K562 (cell line): ENCODE results near the gene CFAP298. TPM values are rescaled to one million over a fixed set of nuclear protein-coding genes. Genes with fewer than 3 reads are reported as not detected.

ENCODE experiments used
- ATAC-seq: fragments of 200-7000 bp; cut with Tn5 transposase; 3 replicates; pipeline ENCODE4 v1.9.1; 2020; ENCODE audit warnings: moderate library complexity
- BruUV-seq: library from RNA; stranded (reverse); fragments of 400-500 nt; replicated peaks from 2 replicates; lab custom pipeline; 2021; lab: Mats Ljungman, UMichigan
- CTCF ChIA-PET: fragments of 300-600 bp; formaldehyde crosslinking; extraction: SDS; loops from one replicate; lab custom pipeline; 2021; ENCODE audit warnings: low intra/inter-chr PET ratio; lab: Yijun Ruan, JAX
- POLR2A ChIA-PET: fragments of 300-600, 350-650 bp; sonication (Branson Sonifier 250); formaldehyde crosslinking; extraction: SDS; loops from one replicate; lab custom pipeline; 2021; ENCODE audit warnings: antibody characterized with exemption, inconsistent platforms; lab: Yijun Ruan, JAX
- DNase-seq, 4 experiments: peaks; one replicate each; pipeline versions ENCODE4 v3.0.0 to v3.0.0-alpha.2; 2011 to 2018; ENCODE audit warnings: low spot score in 3 of 4, mixed read lengths in 3 of 4; ENCODE audit errors: extremely low read depth in 1 of 4
- FAIRE-seq: peaks from 2 replicates; lab custom pipeline; 2011; peaks lifted over from hg19 to GRCh38; lab: Jason Lieb, UNC
- H2AFZ ChIP-seq: 2 replicates; pipeline ENCODE4 v1.6.0; 2011; ENCODE audit warnings: low read depth, low read length, control low read depth, inconsistent platforms
- H3K27ac ChIP-seq: fragments of 200-600 bp; 3 replicates; pipeline ENCODE4 v1.8.0; 2011; ENCODE audit warnings: low read depth, mild to moderate bottlenecking, control low read depth, inconsistent platforms, low read length, moderate library complexity, mixed read lengths; ENCODE audit errors: extremely low read depth
- H3K27me3 ChIP-seq, 2 experiments: fragments of 300-600 bp in 1 of 2; 2 replicates in 1 of 2; 3 replicates in 1 of 2; pipeline versions ENCODE4 v1.6.0 to v1.8.0; 2011; ENCODE audit warnings: inconsistent platforms in 2 of 2, low read length in 2 of 2, mild to moderate bottlenecking in 1 of 2, mixed read lengths in 1 of 2, moderate library complexity in 1 of 2; ENCODE audit not compliant: control insufficient read depth in 2 of 2, insufficient read depth in 2 of 2
- H3K36me3 ChIP-seq: fragments of 300-600 bp; 3 replicates; pipeline ENCODE4 v1.8.0; 2011; ENCODE audit warnings: mild to moderate bottlenecking, low read length, inconsistent platforms; ENCODE audit not compliant: control insufficient read depth, insufficient read depth
- H3K4me1 ChIP-seq, 2 experiments: fragments of 200-600 bp in 1 of 2; replicated peaks in 1 of 2; 2 replicates in 1 of 2; 3 replicates in 1 of 2; pipeline versions ENCODE4 v1.5.1 to v1.8.0; 2011; ENCODE audit warnings: inconsistent platforms in 2 of 2, low read length in 2 of 2, mild to moderate bottlenecking in 1 of 2, mixed read lengths in 1 of 2, moderate library complexity in 1 of 2; ENCODE audit not compliant: control insufficient read depth in 2 of 2, insufficient read depth in 2 of 2
- H3K4me2 ChIP-seq: 2 replicates; pipeline ENCODE4 v1.6.1; 2011; ENCODE audit warnings: low read length, control low read depth, inconsistent platforms, mixed read lengths; ENCODE audit not compliant: insufficient read depth
- H3K4me3 ChIP-seq: fragments of 200-600 bp; sonication (generic), shearing (Covaris generic); 2 replicates; pipeline ENCODE4 v1.5.1; 2016; ENCODE audit warnings: control low read depth, inconsistent platforms
- H3K79me2 ChIP-seq: fragments of 200-600 bp; 3 replicates; pipeline ENCODE4 v1.8.0; 2011; ENCODE audit warnings: low read length, inconsistent platforms; ENCODE audit not compliant: control insufficient read depth, insufficient read depth
- H3K9ac ChIP-seq, 2 experiments: 2 replicates each; pipeline versions ENCODE4 v1.6.0 to v1.6.1; 2011; ENCODE audit warnings: low read depth in 2 of 2, low read length in 2 of 2, control low read depth in 1 of 2, inconsistent platforms in 1 of 2, mild to moderate bottlenecking in 1 of 2, mixed read lengths in 1 of 2; ENCODE audit not compliant: insufficient read depth in 1 of 2
- H3K9me1 ChIP-seq: one replicate; pipeline ENCODE4 v1.6.0; 2011; ENCODE audit warnings: inconsistent platforms, mild to moderate bottlenecking, low read length, moderate library complexity; ENCODE audit not compliant: control insufficient read depth, insufficient read depth
- H3K9me3 ChIP-seq: replicated peaks from 2 replicates; pipeline ENCODE4 v1.5.1; 2011; ENCODE audit warnings: low read depth, low read length, inconsistent platforms; ENCODE audit not compliant: control insufficient read depth, insufficient read depth
- H4K20me1 ChIP-seq: replicated peaks from 2 replicates; pipeline ENCODE4 v1.6.1; 2011; ENCODE audit warnings: low read length, inconsistent platforms, mixed read lengths; ENCODE audit not compliant: control insufficient read depth, insufficient read depth
- ATF3 ChIP-seq, 2 experiments: fragments of 450-650 bp in 1 of 2; sonication (generic) in 1 of 2; formaldehyde crosslinking in 1 of 2; IDR thresholded peaks in 1 of 2; conservative IDR thresholded peaks in 1 of 2; 2 replicates each; pipeline versions ENCODE4 v1.6.1 to v1.8.1; 2016 to 2023; ENCODE audit warnings: mild to moderate bottlenecking in 2 of 2, moderate library complexity in 2 of 2, inconsistent platforms in 1 of 2, missing genetic modification reagents in 1 of 2
- NR1H2 ChIP-seq: sonication (generic); formaldehyde crosslinking; IDR thresholded peaks from 2 replicates; pipeline ENCODE4 v1.4.0; 2020; ENCODE audit warnings: mild to moderate bottlenecking, missing genetic modification reagents
- WGBS: fragments of 100-300 bp; shearing (Covaris generic); methylation state at CpG from one replicate; pipeline ENCODE4 v1.1.6; 2016; ENCODE audit warnings: low coverage, mixed read lengths; ENCODE audit not compliant: insufficient coverage; ENCODE audit errors: missing lambda C conversion rate; 5-methylcytosine and 5-hydroxymethylcytosine counted together
- in situ Hi-C: fragments of 300-500 bp; cut with MboI; formaldehyde crosslinking; loops from 4 replicates; pipeline ENCODE4 v1.15.0; 2018; ENCODE audit warnings: inconsistent platforms, mixed read lengths
- intact Hi-C: fragments of 100-400 bp; cut with micrococcal nuclease; formaldehyde crosslinking; loops from 2 replicates; pipeline ENCODE4 v1.14.2; 2022
- polyA plus RNA-seq, 8 experiments: library from polyadenylated mRNA; depleted of rRNA in 4 of 8; stranded (reverse) in 5 of 8; unstranded in 3 of 8; fragments of >200 nt; fragmentation: Nextera tagmentation in 2 of 8; fragmentation: Illumina TruSeq in 1 of 8; extraction: Ambion mirVana in 2 of 8; extraction: Trizol in 1 of 8; gene quantifications; 2 replicates each; pipeline versions ENCODE4 v1.2.1 to v1.2.3, GENCODE V29; 2011 to 2014; ENCODE audit warnings: inconsistent platforms in 1 of 8, missing spikeins in 1 of 8
- total RNA-seq, 7 experiments: library from RNA; depleted of rRNA in 6 of 7; stranded (reverse); fragments of >200 nt in 6 of 7; fragmentation: Illumina TruSeq in 2 of 7; extraction: Trizol in 2 of 7; gene quantifications; 2 replicates each; pipeline versions ENCODE4 v1.2.1 to v1.2.3, GENCODE V29; 2011 to 2021; ENCODE audit warnings: low replicate concordance in 1 of 7

Gene CFAP298
- total and polyA plus RNA-seq, 9 of the 15 experiments (the other 6 are each of a cell fraction or from before 2014, with no cell fraction given), result 31.4 to 178 (median 89.7) TPM

GRCh38 chr21:32565856-32566465 is 46.2 kb downstream of the CFAP298 start:
- Histone ChIP-seq H3K4me3 (no peak overlapping the region), H3K4me1 (peaks cover 11 to 16% of the 10 kb centered on the region in 2 experiments; a peak in 4 of 5 replicates), H2AFZ (no peak overlapping the region), H3K36me3 (no peaks in the 10 kb centered on the region), H4K20me1 (no peaks in the 10 kb centered on the region), H3K4me2 (no peak overlapping the region), H3K27me3 (no peaks in the 10 kb centered on the region), H3K79me2 (no peaks in the 10 kb centered on the region), H3K9me3 (no peaks in the 10 kb centered on the region), H3K27ac (no peak overlapping the region), H3K9me1 (no peaks in the 10 kb centered on the region), H3K9ac (no peak overlapping the region)
- intact Hi-C loops, result no loop called here
- ChIA-PET POLR2A (interaction anchor here (0.6 kb wide), 1 partner anchor 615 kb away, joined by 3 read pairs; no protein-coding TSS in a partner anchor), CTCF (no interaction called here)
- no peak for DNase-seq
- 60% methylated on average over 2 of the region's 2 CpGs for WGBS
- no peak for FAIRE-seq
- in situ Hi-C loops, result no loop called here
- no TSS peak for BruUV-seq
- ATAC-seq, result no peak
- 0 out of 2 replicates have a peak, but pooled peaks have one; percentile 8 for TF ChIP-seq ATF3 (IDR thresholded peaks at IDR 0.05)
- TF ChIP-seq ATF3 (CRISPR knock-in tag; conservative IDR thresholded peaks at IDR 0.05), result no peak
- no peak for TF ChIP-seq NR1H2 (CRISPR knock-in tag)
